Measurements from ENCODE around the gene CPSF4L. TPM values are rescaled to one million over a fixed set of nuclear protein-coding genes. Genes with fewer than 3 reads are reported as not detected.

Gene CPSF4L
- polyA plus RNA-seq, 1 donor (not counting 4 experiments of a cell fraction or from before 2014, with no cell fraction given), result not detected

GRCh38 chr17:73210002-73210678, 51.5 kb downstream of the CPSF4L start:
- peaks cover 19 to 28% of the 10 kb centered on the region in 2 experiments for H3K36me3 ChIP-seq (ENCODE audit: control insufficient read depth in 2 of 2, extremely low read depth in 1 of 2, insufficient read depth in 2 of 2, low read length in 2 of 2)
- dilution Hi-C loops (cut with MboI; ENCODE audit: extremely low pct_ligation_motif_present, low sequenced_read_pairs), result no loop called here
- no peak overlapping the region for H2AFZ ChIP-seq (ENCODE audit: control insufficient read depth, low read length)
- no peaks in the 10 kb centered on the region for H3K9me1 ChIP-seq (ENCODE audit: control insufficient read depth, extremely low read depth, insufficient read depth, low read length)
- no peaks in the 10 kb centered on the region for H3K27me3 ChIP-seq (ENCODE audit: control insufficient read depth, extremely low read depth, insufficient read depth, low read length)
- H3K4me2 ChIP-seq (ENCODE audit: control insufficient read depth, extremely low read depth, insufficient read depth, low read depth, low read length), result no peak overlapping the region
- no peak overlapping the region for H3K4me3 ChIP-seq (ENCODE audit: control insufficient read depth in 2 of 3, extremely low read depth in 1 of 3, insufficient read depth in 2 of 3, low read depth in 1 of 3, low read length in 3 of 3)
- no peak for TF ChIP-seq EZH2 (IDR thresholded peaks at IDR 0.05; ENCODE audit: low read length)
- TF ChIP-seq CTCF (optimal IDR thresholded peaks at IDR 0.05 in 1 of 3, IDR thresholded peaks at IDR 0.05 in 1 of 3, conservative IDR thresholded peaks at IDR 0.05 in 1 of 3; ENCODE audit: extremely low read depth in 1 of 3, insufficient read depth in 2 of 3, low read length in 3 of 3), result peak in 1 of 3 experiments; percentile 23
- H3K79me2 ChIP-seq (ENCODE audit: control insufficient read depth, insufficient read depth, low read length), result peaks cover 8% of the 10 kb centered on the region
- FAIRE-seq, result no peak
- no peaks in the 10 kb centered on the region for H4K20me1 ChIP-seq (ENCODE audit: control insufficient read depth, extremely low read depth, insufficient read depth, low read length)
- no peak for DNase-seq (ENCODE audit: low read depth, low spot score)
- no peaks in the 10 kb centered on the region for H3K9me3 ChIP-seq (ENCODE audit: control insufficient read depth, low read depth, low read length)
- no peak overlapping the region for H3K9ac ChIP-seq (ENCODE audit: control insufficient read depth, extremely low read depth, insufficient read depth, low read length)
- H3K27ac ChIP-seq (ENCODE audit: control insufficient read depth, insufficient read depth, low read length), result no peak overlapping the region
- no peaks in the 10 kb centered on the region for H3K4me1 ChIP-seq (ENCODE audit: control insufficient read depth, extremely low read depth, insufficient read depth, low read length)

- FAIRE-seq (no peak), DNase-seq (ENCODE audit: low read depth, low spot score) (no peak)
- H3K4me1 ChIP-seq (ENCODE audit: control insufficient read depth, extremely low read depth, insufficient read depth, low read length), result no peaks in the 10 kb centered on the region
- TF ChIP-seq EZH2 (IDR thresholded peaks at IDR 0.05; ENCODE audit: low read length) (no peak), CTCF (optimal IDR thresholded peaks at IDR 0.05 in 1 of 3, IDR thresholded peaks at IDR 0.05 in 1 of 3, conservative IDR thresholded peaks at IDR 0.05 in 1 of 3; ENCODE audit: extremely low read depth in 1 of 3, insufficient read depth in 2 of 3, low read length in 3 of 3) (no peak)
- no peak overlapping the region for H3K27ac ChIP-seq (ENCODE audit: control insufficient read depth, insufficient read depth, low read length)
- H3K9me3 ChIP-seq (ENCODE audit: control insufficient read depth, low read depth, low read length), result no peaks in the 10 kb centered on the region
- H4K20me1 ChIP-seq (ENCODE audit: control insufficient read depth, extremely low read depth, insufficient read depth, low read length), result no peaks in the 10 kb centered on the region
- no peak overlapping the region for H3K9ac ChIP-seq (ENCODE audit: control insufficient read depth, extremely low read depth, insufficient read depth, low read length)
- no peak overlapping the region for H3K4me2 ChIP-seq (ENCODE audit: control insufficient read depth, extremely low read depth, insufficient read depth, low read depth, low read length)
- H2AFZ ChIP-seq (ENCODE audit: control insufficient read depth, low read length), result no peak overlapping the region
- peaks cover 6% of the 10 kb centered on the region for H3K79me2 ChIP-seq (ENCODE audit: control insufficient read depth, insufficient read depth, low read length)
- no peak overlapping the region for H3K4me3 ChIP-seq (ENCODE audit: control insufficient read depth in 2 of 3, extremely low read depth in 1 of 3, insufficient read depth in 2 of 3, low read depth in 1 of 3, low read length in 3 of 3)
- H3K9me1 ChIP-seq (ENCODE audit: control insufficient read depth, extremely low read depth, insufficient read depth, low read length), result no peaks in the 10 kb centered on the region
- dilution Hi-C loops (cut with MboI; ENCODE audit: extremely low pct_ligation_motif_present, low sequenced_read_pairs), result no loop called here
- H3K36me3 ChIP-seq (ENCODE audit: control insufficient read depth in 2 of 2, extremely low read depth in 1 of 2, insufficient read depth in 2 of 2, low read length in 2 of 2), result peaks cover 19 to 30% of the 10 kb centered on the region in 2 experiments
- no peaks in the 10 kb centered on the region for H3K27me3 ChIP-seq (ENCODE audit: control insufficient read depth, extremely low read depth, insufficient read depth, low read length)
Measured at GRCh38 chr17:73209436-73209835, 52.2 kb downstream of the CPSF4L start.
